Measurements from ENCODE around the gene DMRT3.

Gene DMRT3

DNA sequence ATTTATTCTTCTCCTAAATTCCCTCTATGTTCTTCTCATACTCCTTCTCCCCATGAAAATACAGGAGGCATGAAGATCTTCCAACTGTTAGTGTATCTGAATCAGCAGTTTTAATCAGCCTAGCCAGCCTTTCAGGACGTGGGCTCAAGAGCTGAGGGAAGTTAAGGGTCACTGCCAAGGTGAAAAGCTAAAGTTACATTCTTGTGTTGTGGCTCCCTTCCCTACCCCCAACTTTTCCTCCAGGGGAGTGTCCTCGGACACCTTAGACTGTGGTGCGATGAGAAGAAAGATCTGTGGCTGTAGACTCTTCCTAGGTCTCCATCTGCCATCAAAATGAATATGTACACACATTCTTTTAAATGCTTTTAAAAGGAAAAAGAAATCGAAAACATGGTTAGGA, 4.2 kb downstream of the DMRT3 start:
- Histone ChIP-seq H3K27me3 (ENCODE audit: insufficient read depth, low read depth) (no peaks in the 10 kb centered on the region), H3K36me3 (ENCODE audit: insufficient read depth) (no peaks in the 10 kb centered on the region), H3K9ac (no peak overlapping the region), H2AFZ (ENCODE audit: low read depth) (no peak overlapping the region), H3K4me1 (ENCODE audit: low read depth, poor library complexity, severe bottlenecking) (no peaks in the 10 kb centered on the region), H3K4me3 (IDR thresholded peaks at IDR 0.05; ENCODE audit: insufficient read depth, low read depth, low read length) (no peak overlapping the region), H3K27ac (no peak overlapping the region), H3K4me2 (no peak overlapping the region), H4K20me1 (ENCODE audit: insufficient read depth) (no peaks in the 10 kb centered on the region; the same call in 1 of the 2 replicates), H3K79me2 (ENCODE audit: insufficient read depth, low read depth) (no peaks in the 10 kb centered on the region)
- TF ChIP-seq, protein P1, sequence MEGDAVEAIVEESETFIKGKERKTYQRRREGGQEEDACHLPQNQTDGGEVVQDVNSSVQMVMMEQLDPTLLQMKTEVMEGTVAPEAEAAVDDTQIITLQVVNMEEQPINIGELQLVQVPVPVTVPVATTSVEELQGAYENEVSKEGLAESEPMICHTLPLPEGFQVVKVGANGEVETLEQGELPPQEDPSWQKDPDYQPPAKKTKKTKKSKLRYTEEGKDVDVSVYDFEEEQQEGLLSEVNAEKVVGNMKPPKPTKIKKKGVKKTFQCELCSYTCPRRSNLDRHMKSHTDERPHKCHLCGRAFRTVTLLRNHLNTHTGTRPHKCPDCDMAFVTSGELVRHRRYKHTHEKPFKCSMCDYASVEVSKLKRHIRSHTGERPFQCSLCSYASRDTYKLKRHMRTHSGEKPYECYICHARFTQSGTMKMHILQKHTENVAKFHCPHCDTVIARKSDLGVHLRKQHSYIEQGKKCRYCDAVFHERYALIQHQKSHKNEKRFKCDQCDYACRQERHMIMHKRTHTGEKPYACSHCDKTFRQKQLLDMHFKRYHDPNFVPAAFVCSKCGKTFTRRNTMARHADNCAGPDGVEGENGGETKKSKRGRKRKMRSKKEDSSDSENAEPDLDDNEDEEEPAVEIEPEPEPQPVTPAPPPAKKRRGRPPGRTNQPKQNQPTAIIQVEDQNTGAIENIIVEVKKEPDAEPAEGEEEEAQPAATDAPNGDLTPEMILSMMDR (conservative IDR thresholded peaks at IDR 0.05; ENCODE audit: low read depth, low read length): no peak

DNA sequence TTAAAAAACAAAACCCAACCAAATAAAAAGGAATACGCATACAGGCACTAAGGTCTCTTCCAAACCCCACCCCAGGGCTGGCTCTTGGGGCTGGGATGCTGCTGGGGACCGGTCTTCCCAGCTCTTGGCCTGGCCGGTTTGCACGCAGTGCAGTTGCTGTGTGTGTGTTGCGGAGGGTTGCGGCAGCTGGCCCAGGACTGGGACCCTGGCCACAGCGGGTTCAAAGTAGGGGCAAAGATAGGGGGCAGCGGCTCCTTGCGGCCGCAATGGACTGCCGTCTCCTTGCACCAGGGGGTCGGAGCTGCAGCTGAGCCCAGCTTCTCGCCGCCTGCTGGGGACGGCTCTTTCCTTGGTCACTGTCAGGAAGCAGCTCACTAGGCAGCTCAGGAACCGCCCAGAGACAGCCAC, 5.0 kb downstream of the DMRT3 start:
- H3K36me3 ChIP-seq (ENCODE audit: insufficient read depth): no peaks in the 10 kb centered on the region
- H2AFZ ChIP-seq (ENCODE audit: low read depth): no peak overlapping the region
- no peak overlapping the region for H3K27ac ChIP-seq
- TF ChIP-seq, protein P1 (conservative IDR thresholded peaks at IDR 0.05; ENCODE audit: low read depth, low read length): no peak
- no peaks in the 10 kb centered on the region for H3K79me2 ChIP-seq (ENCODE audit: insufficient read depth, low read depth)
- no peak overlapping the region for H3K4me2 ChIP-seq
- H3K4me3 ChIP-seq (IDR thresholded peaks at IDR 0.05; ENCODE audit: insufficient read depth, low read depth, low read length): no peak overlapping the region
- no peaks in the 10 kb centered on the region; the same call in 1 of the 2 replicates for H4K20me1 ChIP-seq (ENCODE audit: insufficient read depth)
- no peaks in the 10 kb centered on the region for H3K4me1 ChIP-seq (ENCODE audit: low read depth, poor library complexity, severe bottlenecking)
- no peak overlapping the region for H3K9ac ChIP-seq
- no peaks in the 10 kb centered on the region for H3K27me3 ChIP-seq (ENCODE audit: insufficient read depth, low read depth)

DNA sequence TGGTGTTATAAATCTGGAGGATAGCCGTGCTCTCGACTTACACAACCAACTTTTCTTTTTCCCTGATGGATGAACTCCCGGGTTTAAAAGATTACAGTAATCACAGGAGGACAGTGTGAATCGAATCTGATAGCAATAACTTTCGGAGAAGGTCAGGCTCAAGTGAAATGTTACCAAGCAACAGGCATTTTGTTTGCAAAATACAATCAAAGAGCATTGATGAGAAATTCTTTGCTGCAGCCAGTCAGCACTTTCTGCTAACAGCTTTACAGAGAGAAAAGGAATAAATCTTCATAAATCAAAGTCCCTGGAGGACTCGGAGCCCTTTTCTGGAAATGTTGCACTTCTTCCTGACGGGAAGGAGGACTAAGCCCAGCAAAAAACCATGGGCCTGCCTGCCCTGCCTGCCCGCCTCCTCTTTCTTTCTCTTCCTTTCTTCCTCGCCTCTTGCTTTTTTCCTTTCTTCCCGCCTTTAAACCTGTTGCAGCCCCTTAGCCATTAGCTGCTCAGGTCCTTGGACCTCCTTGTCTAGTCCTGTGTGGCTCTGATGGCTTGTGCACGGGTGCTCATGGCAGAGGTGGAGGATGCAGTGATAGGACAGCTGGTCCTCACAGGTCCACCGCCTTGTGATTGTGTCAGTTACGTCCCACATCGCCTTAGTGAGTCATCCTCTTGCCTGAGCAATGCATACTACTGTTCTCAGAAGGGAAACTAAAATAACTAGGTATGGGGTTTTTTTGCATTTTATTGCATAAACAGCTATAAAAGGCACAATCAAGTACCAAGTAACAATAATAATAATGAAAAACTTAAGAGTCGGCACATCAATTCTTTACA, 6.2 kb downstream of the DMRT3 start:
- Histone ChIP-seq H3K4me2 (no peak overlapping the region), H3K4me3 (IDR thresholded peaks at IDR 0.05; ENCODE audit: insufficient read depth, low read depth, low read length) (no peak overlapping the region), H3K27me3 (ENCODE audit: insufficient read depth, low read depth) (no peaks in the 10 kb centered on the region), H3K9ac (no peak overlapping the region), H2AFZ (ENCODE audit: low read depth) (no peak overlapping the region), H3K36me3 (ENCODE audit: insufficient read depth) (no peaks in the 10 kb centered on the region), H3K27ac (no peak overlapping the region), H3K4me1 (ENCODE audit: low read depth, poor library complexity, severe bottlenecking) (no peaks in the 10 kb centered on the region), H4K20me1 (ENCODE audit: insufficient read depth) (no peaks in the 10 kb centered on the region; the same call in 1 of the 2 replicates), H3K79me2 (ENCODE audit: insufficient read depth, low read depth) (no peaks in the 10 kb centered on the region)
- TF ChIP-seq, protein P1 (conservative IDR thresholded peaks at IDR 0.05; ENCODE audit: low read depth, low read length): no peak

DNA sequence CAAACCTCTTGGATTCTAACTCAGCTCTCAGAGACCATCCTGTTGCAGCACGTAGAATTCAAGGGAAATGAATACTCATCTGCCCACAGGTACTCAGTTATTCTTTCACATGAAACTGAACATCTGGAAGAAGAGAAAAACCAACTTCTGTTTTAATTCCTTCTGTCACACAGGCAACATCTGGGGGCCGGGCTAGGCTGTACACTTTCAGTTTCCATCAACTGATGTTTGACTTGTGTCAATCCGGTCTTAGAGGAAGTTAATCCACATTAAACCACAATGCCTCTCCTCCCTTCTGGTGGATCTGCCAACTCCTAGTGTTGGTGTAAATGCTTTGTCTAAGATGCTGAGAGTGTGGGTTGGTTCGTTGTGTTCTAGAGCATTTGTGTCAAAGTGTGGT, 17.6 kb downstream of the DMRT3 start:
- no peaks in the 10 kb centered on the region for H3K79me2 ChIP-seq (ENCODE audit: insufficient read depth, low read depth)
- H3K4me2 ChIP-seq: no peak overlapping the region
- H3K36me3 ChIP-seq (ENCODE audit: insufficient read depth): no peaks in the 10 kb centered on the region
- no peak overlapping the region for H2AFZ ChIP-seq (ENCODE audit: low read depth)
- no peak overlapping the region for H3K4me3 ChIP-seq (IDR thresholded peaks at IDR 0.05; ENCODE audit: insufficient read depth, low read depth, low read length)
- H3K9ac ChIP-seq: no peak overlapping the region
- H4K20me1 ChIP-seq (ENCODE audit: insufficient read depth): no peaks in the 10 kb centered on the region
- TF ChIP-seq, protein P1 (conservative IDR thresholded peaks at IDR 0.05; ENCODE audit: low read depth, low read length): no peak
- no peak overlapping the region for H3K27ac ChIP-seq
- H3K27me3 ChIP-seq (ENCODE audit: insufficient read depth, low read depth): no peaks in the 10 kb centered on the region
- peaks cover 18% of the 10 kb centered on the region for H3K4me1 ChIP-seq (ENCODE audit: low read depth, poor library complexity, severe bottlenecking)

Data from KMS-11 (cell line).